SH-SY5Y (cell line): ENCODE results near the gene FGF1.

ENCODE experiments used
- GATA2 ChIP-seq: IDR thresholded peaks from 2 replicates; pipeline ENCODE4 v1.6.1; 2011; ENCODE audit warnings: mild to moderate bottlenecking, low read depth, low read length
- GATA3 ChIP-seq: IDR thresholded peaks from 2 replicates; pipeline ENCODE4 v1.6.1; 2011; ENCODE audit warnings: low read depth, mild to moderate bottlenecking, low read length, moderate library complexity

FGF1 gene

GRCh38 chr5:142667831-142668230 is 18.1 kb downstream of the FGF1 start:
- TF ChIP-seq GATA2 (no peak), GATA3 (no peak)

- no peak for TF ChIP-seq GATA2
Measured at GRCh38 chr5:142664636-142665035, 21.3 kb downstream of the FGF1 start.

GRCh38 chr5:142664067-142664466 is 21.8 kb downstream of the FGF1 start:
- TF ChIP-seq GATA2, result no peak
- no peak for TF ChIP-seq GATA3

DNA sequence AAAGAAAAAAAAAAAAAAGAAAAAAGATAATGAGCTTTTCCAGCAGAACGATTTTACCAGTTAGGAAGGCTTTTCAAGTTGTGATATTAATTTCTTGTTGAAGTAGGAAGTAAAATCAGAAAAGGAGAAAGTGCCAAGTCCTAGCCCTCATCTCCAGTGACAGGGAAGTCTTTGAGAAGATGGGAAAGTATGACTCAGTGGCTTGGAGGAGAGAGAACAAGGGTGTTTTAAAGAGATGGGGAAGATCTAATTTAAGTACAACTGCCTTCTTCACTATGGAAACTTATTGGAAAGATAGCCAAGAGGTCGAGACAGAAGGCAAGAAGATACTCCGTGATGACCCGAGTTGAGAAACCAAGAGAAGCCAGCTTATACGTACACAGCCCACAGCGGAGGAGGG is 22.6 kb downstream of the FGF1 start:
- TF ChIP-seq GATA3, result no peak
- TF ChIP-seq GATA2, result no peak

GRCh38 chr5:142661957-142662356 is 23.9 kb downstream of the FGF1 start:
- TF ChIP-seq GATA2 (no peak), GATA3 (no peak)

DNA sequence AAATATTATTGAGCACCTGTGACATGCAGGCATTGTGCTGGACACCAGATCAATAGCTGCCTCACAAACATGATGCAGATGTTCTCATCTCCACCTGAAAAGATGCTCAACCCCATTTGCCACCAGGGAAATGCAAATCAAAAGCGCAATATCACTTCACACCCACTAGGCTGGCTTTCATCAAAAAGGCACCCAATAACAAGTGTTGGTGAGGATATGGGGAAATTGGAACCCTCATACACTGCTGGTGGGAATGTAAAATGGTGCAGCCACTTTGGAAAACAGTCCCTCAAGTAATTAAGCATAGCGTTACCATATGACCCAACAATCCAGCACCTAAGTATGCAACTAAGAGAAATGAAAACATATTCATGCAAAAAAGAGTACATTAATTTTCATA is 24.7 kb downstream of the FGF1 start:
- TF ChIP-seq GATA3, result no peak
- TF ChIP-seq GATA2, result no peak

GRCh38 chr5:142660731-142661130 is 25.2 kb downstream of the FGF1 start:
- TF ChIP-seq GATA2 (no peak), GATA3 (no peak)

GRCh38 chr5:142660196-142660595 is 25.7 kb downstream of the FGF1 start:
- TF ChIP-seq GATA2, result no peak
- no peak for TF ChIP-seq GATA3

DNA sequence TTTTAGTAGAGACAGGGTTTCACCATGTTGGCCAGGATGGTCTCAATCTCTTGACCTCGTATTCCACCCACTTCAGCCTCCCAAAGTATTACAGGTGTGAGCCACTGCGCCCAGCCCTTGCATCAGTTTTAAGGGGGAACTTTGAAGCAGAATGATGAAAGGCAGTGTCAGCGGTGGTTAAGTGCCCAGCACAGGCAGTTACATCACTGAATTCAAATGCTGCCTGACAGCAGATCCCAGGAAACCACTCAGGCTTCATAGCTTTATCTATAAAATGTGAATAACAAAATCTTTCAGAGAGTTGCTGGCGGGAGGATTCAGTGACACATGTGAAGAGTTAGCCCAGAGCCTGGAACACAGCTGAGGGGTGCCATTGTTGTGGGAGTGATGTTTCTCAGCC is 26.5 kb downstream of the FGF1 start:
- TF ChIP-seq GATA3 (no peak), GATA2 (no peak)

DNA sequence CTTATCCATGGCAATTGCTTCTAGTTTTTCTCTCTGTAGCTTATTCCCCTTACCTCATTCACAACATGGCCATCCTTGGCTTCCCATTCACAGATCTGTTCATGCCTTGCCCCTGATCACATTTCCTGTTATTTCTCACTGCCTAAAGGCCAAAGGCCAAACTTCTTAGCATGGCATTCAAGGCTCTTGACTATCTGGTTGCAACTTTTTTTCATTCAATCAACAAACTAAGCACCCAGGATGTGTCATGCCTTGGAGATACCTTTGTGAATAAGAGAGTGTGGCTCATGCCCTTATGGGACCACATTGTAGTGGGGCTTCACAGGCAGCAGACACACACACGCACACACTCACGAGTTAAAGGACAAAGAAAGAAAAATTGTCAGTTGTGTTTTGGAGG is 27.6 kb downstream of the FGF1 start:
- TF ChIP-seq GATA2 (no peak), GATA3 (no peak)

GRCh38 chr5:142657446-142657845 is 28.4 kb downstream of the FGF1 start:
- TF ChIP-seq GATA2 (no peak), GATA3 (no peak)

DNA sequence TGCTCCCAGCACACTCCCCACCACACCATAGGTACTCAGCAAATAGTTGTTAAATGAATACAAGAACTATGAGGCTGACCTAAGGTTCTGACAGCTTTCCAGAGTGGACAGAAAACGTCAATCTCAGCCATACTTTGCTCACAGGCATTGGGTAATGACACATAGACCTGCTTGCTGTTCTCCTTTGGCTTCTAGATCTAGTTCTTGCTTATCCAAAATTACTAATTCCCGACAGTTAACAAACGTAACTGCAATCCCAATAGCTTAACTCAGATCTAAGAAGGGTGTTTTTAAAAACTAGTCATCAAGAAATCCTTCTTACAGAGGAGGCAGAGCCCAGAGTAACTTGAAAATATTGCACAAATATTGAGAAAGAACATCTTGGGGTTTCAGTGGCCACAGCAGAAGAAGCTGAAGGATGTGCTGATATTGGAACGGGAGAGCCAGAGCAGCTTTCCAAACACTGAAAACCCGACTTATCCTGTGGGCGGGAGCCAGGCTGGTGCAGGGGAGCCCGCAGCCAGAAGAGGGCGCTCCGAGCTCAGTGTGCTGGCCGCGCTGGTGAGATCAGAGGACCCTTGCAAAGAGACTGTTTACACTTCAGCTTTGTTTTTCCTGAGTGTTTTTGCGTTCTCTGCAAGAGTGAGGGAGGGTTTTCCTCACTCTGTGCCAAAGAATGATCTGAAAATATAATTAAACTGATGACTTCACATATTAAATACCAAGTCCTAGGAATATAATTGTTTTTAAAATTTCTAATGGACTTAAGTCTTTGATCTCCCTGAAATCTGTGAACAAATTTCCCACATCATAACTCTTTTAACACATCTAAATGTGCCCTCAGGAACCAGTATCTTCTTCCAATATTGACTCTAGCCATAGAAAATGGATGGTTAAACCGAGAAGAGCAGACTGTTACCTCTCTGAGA is 30.3 kb downstream of the FGF1 start:
- TF ChIP-seq GATA3 (no peak), GATA2 (no peak)

GRCh38 chr5:142654578-142655058 is 31.3 kb downstream of the FGF1 start:
- no peak for TF ChIP-seq GATA2
- no peak for TF ChIP-seq GATA3

DNA sequence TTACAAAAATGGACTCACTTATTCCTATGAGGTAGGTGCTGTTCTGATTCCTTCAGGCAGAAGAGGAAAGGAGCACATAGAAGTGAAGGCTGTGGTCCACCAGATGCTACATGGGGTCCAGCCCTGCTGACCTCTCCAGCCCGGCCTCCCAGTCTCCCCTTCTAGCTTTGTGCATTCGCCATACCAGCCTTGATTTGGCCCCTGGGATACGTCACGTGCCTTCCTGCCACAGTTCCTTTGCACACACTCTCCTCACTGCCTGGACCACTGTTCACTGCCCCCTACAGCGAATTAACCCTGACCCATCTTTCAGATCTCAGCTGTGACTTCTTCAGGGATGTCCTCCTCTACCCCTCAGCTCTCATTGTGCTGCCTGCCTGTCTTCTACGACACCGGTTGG is 32.6 kb downstream of the FGF1 start:
- no peak for TF ChIP-seq GATA2
- no peak for TF ChIP-seq GATA3

DNA sequence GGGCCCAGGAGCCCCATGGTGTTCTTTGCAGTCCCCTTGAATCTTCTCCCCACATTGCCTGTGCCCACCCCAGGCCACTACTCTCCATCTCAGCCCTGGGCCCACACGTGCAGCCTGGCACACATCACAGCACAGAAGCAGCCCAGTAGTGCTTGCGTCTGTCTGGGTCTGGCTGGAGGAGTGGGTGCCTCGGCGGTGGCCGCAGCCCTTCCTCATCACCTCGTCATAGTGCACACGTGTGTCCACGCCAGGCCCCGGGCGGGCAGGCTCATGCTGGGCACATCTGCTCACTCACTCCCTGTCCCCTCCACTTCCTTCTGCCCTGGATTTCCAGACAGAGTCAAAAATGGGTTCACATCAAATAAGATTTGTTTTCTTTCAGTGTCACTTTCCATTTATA is 33.3 kb downstream of the FGF1 start:
- no peak for TF ChIP-seq GATA3
- no peak for TF ChIP-seq GATA2

DNA sequence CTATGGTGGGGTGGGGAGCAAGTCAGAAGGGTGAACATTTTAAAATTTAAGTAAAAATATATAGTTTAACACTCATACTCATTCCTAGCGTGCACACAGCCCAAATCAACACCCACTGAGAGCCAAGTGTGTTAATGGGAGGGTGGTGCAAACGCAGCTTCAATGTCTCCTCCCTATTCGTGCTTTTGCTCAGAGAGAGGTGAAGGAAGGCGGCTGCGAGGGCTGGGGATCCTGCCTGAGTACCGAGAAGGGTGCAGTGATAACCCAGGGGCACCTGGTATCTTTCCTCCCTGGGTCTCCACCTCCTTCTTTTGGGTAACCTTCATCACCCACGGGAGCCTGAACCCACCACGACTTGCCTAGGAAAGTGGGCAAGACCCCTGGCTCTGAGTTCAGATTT is 35.0 kb downstream of the FGF1 start:
- TF ChIP-seq GATA3, result no peak
- TF ChIP-seq GATA2, result no peak

DNA sequence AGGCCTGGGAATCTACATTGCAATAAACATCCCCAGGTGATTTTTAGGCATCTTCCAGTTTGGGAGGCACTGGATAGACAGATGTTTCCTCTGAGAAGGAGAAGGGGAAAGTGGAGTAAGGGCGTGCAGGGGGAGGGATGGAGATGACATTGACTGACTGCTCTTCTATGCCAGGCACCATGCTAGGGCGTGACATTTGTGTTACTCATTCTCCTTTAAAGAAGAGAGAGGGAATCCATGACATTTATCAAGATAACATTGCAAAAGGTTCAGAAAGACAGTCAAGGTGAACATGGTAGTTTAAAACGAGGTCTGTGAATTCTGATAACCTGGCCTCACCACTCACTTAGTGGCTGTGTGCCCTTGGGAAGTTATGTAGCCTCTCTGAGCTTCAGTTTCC is 35.8 kb downstream of the FGF1 start:
- TF ChIP-seq GATA3, result no peak
- no peak for TF ChIP-seq GATA2
